Measurements from ENCODE around the gene TNFRSF14.

TNFRSF14 gene

GRCh38 chr1:2538376-2538775 lies 17.8 kb upstream of the TNFRSF14 start (continued):
- TF ChIP-seq CSRNP3 (CRISPR knock-in tag; IDR thresholded peaks at IDR 0.05) (no peak), ZC3H10 (CRISPR knock-in tag; IDR thresholded peaks at IDR 0.05) (no peak), BACH2 (CRISPR knock-in tag; IDR thresholded peaks at IDR 0.05; ENCODE audit: borderline replicate concordance) (no peak), TCF4 (CRISPR knock-in tag; IDR thresholded peaks at IDR 0.05; ENCODE audit: borderline replicate concordance) (no peak), TOX (CRISPR knock-in tag; IDR thresholded peaks at IDR 0.05; ENCODE audit: borderline replicate concordance) (no peak)

DNA sequence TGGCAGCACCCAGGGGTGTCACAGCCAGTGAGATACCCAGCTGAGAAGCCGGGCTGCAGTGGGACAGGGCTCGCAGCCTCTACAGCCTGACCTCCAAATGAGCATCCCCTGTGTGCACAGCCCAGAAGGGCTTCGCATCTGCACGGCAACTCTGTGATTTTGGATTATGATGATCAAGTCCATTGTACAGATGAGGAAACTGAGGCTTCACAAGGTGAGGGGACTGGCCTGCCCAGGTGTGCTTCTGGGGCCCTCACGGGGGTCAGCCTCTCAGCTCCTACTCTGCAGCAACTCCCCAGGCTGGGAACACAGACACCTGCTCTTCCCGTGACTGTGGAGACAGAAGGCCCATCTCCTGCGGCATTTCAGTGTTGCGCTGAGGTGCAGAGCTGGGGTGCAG lies 17.3 kb upstream of the TNFRSF14 start:
- ATAC-seq: no peak
- no peak for TF ChIP-seq ZNF70 (CRISPR knock-in tag; IDR thresholded peaks at IDR 0.05)

- TF ChIP-seq SNAI2 (CRISPR knock-in tag; IDR thresholded peaks at IDR 0.05): no peak
- no peak for TF ChIP-seq TOX (CRISPR knock-in tag; IDR thresholded peaks at IDR 0.05; ENCODE audit: borderline replicate concordance)
- no peak for TF ChIP-seq BACH2 (CRISPR knock-in tag; IDR thresholded peaks at IDR 0.05; ENCODE audit: borderline replicate concordance)
- no peak for TF ChIP-seq GLIS3 (CRISPR knock-in tag; IDR thresholded peaks at IDR 0.05)
- TF ChIP-seq, protein P1, sequence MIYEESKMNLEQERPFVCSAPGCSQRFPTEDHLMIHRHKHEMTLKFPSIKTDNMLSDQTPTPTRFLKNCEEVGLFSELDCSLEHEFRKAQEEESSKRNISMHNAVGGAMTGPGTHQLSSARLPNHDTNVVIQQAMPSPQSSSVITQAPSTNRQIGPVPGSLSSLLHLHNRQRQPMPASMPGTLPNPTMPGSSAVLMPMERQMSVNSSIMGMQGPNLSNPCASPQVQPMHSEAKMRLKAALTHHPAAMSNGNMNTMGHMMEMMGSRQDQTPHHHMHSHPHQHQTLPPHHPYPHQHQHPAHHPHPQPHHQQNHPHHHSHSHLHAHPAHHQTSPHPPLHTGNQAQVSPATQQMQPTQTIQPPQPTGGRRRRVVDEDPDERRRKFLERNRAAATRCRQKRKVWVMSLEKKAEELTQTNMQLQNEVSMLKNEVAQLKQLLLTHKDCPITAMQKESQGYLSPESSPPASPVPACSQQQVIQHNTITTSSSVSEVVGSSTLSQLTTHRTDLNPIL (CRISPR knock-in tag; IDR thresholded peaks at IDR 0.05; ENCODE audit: low read depth): no peak
- no peak for TF ChIP-seq OSR1 (CRISPR knock-in tag; IDR thresholded peaks at IDR 0.05)
- no peak for TF ChIP-seq ZNF565 (CRISPR knock-in tag; conservative IDR thresholded peaks at IDR 0.05; ENCODE audit: low read depth)
- TF ChIP-seq ESRRG (CRISPR knock-in tag; IDR thresholded peaks at IDR 0.05): no peak
- no peak for TF ChIP-seq ZNF70 (CRISPR knock-in tag; IDR thresholded peaks at IDR 0.05)
- no peak for TF ChIP-seq ISL1 (CRISPR knock-in tag; IDR thresholded peaks at IDR 0.05)
- TF ChIP-seq ZNF8 (CRISPR knock-in tag; IDR thresholded peaks at IDR 0.05): no peak
- TF ChIP-seq CSRNP3 (CRISPR knock-in tag; IDR thresholded peaks at IDR 0.05): no peak
- peak; percentile 42 for ATAC-seq
These were observed 16.8 kb upstream of the TNFRSF14 start for GRCh38 chr1:2539312-2539907.

GRCh38 chr1:2540816-2541492 lies 15.2 kb upstream of the TNFRSF14 start:
- TF ChIP-seq ZNF8 (CRISPR knock-in tag; IDR thresholded peaks at IDR 0.05): no peak
- TF ChIP-seq TCF4 (CRISPR knock-in tag; IDR thresholded peaks at IDR 0.05; ENCODE audit: borderline replicate concordance): no peak
- TF ChIP-seq BACH2 (CRISPR knock-in tag; IDR thresholded peaks at IDR 0.05; ENCODE audit: borderline replicate concordance): no peak
- no peak for TF ChIP-seq CSRNP3 (CRISPR knock-in tag; IDR thresholded peaks at IDR 0.05)
- no peak for TF ChIP-seq GLIS3 (CRISPR knock-in tag; IDR thresholded peaks at IDR 0.05)
- no peak for TF ChIP-seq ZNF565 (CRISPR knock-in tag; conservative IDR thresholded peaks at IDR 0.05; ENCODE audit: low read depth)
- TF ChIP-seq ZFP3 (CRISPR knock-in tag; IDR thresholded peaks at IDR 0.05): no peak
- TF ChIP-seq, protein P2, sequence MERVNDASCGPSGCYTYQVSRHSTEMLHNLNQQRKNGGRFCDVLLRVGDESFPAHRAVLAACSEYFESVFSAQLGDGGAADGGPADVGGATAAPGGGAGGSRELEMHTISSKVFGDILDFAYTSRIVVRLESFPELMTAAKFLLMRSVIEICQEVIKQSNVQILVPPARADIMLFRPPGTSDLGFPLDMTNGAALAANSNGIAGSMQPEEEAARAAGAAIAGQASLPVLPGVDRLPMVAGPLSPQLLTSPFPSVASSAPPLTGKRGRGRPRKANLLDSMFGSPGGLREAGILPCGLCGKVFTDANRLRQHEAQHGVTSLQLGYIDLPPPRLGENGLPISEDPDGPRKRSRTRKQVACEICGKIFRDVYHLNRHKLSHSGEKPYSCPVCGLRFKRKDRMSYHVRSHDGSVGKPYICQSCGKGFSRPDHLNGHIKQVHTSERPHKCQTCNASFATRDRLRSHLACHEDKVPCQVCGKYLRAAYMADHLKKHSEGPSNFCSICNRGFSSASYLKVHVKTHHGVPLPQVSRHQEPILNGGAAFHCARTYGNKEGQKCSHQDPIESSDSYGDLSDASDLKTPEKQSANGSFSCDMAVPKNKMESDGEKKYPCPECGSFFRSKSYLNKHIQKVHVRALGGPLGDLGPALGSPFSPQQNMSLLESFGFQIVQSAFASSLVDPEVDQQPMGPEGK (CRISPR knock-in tag; IDR thresholded peaks at IDR 0.05; ENCODE audit: borderline replicate concordance): no peak
- TF ChIP-seq ISL1 (CRISPR knock-in tag; IDR thresholded peaks at IDR 0.05): no peak
- no peak for TF ChIP-seq TOX (CRISPR knock-in tag; IDR thresholded peaks at IDR 0.05; ENCODE audit: borderline replicate concordance)
- ATAC-seq: no peak

Measured in SK-N-SH treated with all-trans-retinoic acid at 6 μM for 48 hours (cell line).